ENCODE results near the gene ERO1B. TPM values are rescaled to one million over a fixed set of nuclear protein-coding genes. Genes with fewer than 3 reads are reported as not detected.

ERO1B gene
- total RNA-seq, 3 donors from 2014 or later (not counting 1 experiment from before 2014, with no cell fraction given), result 14.7 to 17.8 (median 16.5) TPM

DNA sequence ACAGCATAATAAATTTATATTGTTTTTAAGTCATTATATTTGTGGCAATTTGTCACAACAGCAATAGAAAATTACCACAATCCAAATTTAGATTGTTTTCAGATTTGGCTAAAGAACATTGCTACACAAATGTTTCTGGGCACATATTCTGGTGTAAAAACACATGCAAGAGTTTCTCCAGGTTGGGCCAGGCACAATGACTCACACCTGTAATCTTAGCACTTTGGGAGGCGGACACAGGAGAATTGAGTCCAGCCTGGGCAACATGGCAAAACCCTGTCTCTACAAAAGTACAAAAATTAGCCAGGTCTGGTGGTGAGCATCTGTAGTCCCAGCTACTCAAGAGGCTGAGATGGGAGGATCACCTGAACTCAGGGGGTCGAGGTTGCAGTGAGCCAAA is 8.4 kb downstream of the ERO1B start:
- Histone ChIP-seq H3K9me3 (ENCODE audit: control insufficient read depth, insufficient read depth, low read length) (no peaks in the 10 kb centered on the region), H3K36me3 (ENCODE audit: control insufficient read depth, insufficient read depth, low read length) (no peaks in the 10 kb centered on the region), H3K4me3 (ENCODE audit: low read length) (no peak overlapping the region), H3K27ac (ENCODE audit: low read length) (no peak overlapping the region), H3K4me1 (ENCODE audit: control insufficient read depth, insufficient read depth, low read length) (no peaks in the 10 kb centered on the region), H3K27me3 (ENCODE audit: control insufficient read depth, insufficient read depth, low read length) (no peaks in the 10 kb centered on the region)
- intact Hi-C loops (cut with micrococcal nuclease), result no loop called here
- 100% methylated on average over 2 of the region's 2 CpGs for WGBS (ENCODE audit: insufficient coverage)
- H3K9me3 Mint-ChIP-seq, result no peaks in the 10 kb centered on the region
- no peak overlapping the region for H3K27ac Mint-ChIP-seq
- H3K36me3 Mint-ChIP-seq, result no peaks in the 10 kb centered on the region
- no peak overlapping the region for H3K4me3 Mint-ChIP-seq
- peaks cover 25 to 39% of the 10 kb centered on the region in 2 donors for H3K4me1 Mint-ChIP-seq
- DNase-seq (no peak), ATAC-seq (no peak)
- H3K27me3 Mint-ChIP-seq (ENCODE audit: low read depth in 2 of 2), result no peaks in the 10 kb centered on the region
- TF ChIP-seq, protein P1, sequence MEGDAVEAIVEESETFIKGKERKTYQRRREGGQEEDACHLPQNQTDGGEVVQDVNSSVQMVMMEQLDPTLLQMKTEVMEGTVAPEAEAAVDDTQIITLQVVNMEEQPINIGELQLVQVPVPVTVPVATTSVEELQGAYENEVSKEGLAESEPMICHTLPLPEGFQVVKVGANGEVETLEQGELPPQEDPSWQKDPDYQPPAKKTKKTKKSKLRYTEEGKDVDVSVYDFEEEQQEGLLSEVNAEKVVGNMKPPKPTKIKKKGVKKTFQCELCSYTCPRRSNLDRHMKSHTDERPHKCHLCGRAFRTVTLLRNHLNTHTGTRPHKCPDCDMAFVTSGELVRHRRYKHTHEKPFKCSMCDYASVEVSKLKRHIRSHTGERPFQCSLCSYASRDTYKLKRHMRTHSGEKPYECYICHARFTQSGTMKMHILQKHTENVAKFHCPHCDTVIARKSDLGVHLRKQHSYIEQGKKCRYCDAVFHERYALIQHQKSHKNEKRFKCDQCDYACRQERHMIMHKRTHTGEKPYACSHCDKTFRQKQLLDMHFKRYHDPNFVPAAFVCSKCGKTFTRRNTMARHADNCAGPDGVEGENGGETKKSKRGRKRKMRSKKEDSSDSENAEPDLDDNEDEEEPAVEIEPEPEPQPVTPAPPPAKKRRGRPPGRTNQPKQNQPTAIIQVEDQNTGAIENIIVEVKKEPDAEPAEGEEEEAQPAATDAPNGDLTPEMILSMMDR (IDR thresholded peaks at IDR 0.05), result no peak

DNA sequence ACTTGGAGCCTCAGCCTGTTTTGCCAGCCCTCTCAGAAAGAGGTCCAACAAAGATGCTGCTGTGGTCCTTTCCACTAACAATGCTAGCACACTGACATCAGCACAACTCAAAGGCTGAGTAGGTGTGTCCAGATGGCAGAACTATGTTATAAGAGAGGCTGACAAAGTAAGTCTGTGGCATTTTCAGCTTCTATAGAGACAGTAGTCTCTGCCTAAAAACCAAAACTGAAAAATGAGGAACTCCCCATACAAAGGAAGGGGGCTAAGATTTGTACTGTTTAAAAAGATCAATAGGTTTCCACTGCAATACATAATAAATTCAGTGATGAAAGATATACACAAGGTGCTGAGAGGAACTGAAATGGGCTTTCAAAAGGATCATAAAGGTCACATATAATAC is 12.3 kb downstream of the ERO1B start:
- peaks cover 15% of the 10 kb centered on the region for H3K36me3 ChIP-seq (ENCODE audit: control insufficient read depth, insufficient read depth, low read length)
- Mint-ChIP-seq H3K9me3 (no peaks in the 10 kb centered on the region), H3K4me3 (no peak overlapping the region), H3K36me3 (peaks cover 12% of the 10 kb centered on the region), H3K4me1 (peaks cover 3 to 22% of the 10 kb centered on the region in 2 donors), H3K27me3 (ENCODE audit: low read depth in 2 of 2) (no peaks in the 10 kb centered on the region), H3K27ac (no peak overlapping the region)
- TF ChIP-seq, protein P1 (IDR thresholded peaks at IDR 0.05), result no peak
- no peak for DNase-seq
- no peak for ATAC-seq
- intact Hi-C loops (cut with micrococcal nuclease), result no loop called here
- no peak overlapping the region for H3K4me3 ChIP-seq (ENCODE audit: low read length)
- H3K9me3 ChIP-seq (ENCODE audit: control insufficient read depth, insufficient read depth, low read length), result no peaks in the 10 kb centered on the region
- H3K4me1 ChIP-seq (ENCODE audit: control insufficient read depth, insufficient read depth, low read length), result no peaks in the 10 kb centered on the region
- no peak overlapping the region for H3K27ac ChIP-seq (ENCODE audit: low read length)
- no peaks in the 10 kb centered on the region for H3K27me3 ChIP-seq (ENCODE audit: control insufficient read depth, insufficient read depth, low read length)

DNA sequence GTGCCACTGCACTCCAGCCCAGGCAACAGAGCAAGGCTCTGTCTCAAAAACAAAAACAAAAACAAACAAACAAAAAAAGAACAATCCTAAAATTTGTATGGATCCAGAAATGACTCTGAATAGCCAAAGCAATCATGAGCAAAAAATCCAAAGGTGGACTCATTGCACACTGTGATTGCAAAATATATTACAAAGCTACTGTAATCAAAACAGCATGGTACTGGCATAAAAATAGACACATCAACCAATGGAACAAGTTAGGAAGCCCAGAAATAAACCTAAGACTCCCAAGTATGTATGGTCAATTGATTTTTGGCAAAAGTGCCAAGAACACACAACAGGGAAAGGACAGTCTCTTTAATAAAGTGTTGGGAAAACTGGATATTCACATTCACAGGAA is 19.9 kb downstream of the ERO1B start:
- TF ChIP-seq, protein P1 (IDR thresholded peaks at IDR 0.05), result no peak
- no peak for ATAC-seq

DNA sequence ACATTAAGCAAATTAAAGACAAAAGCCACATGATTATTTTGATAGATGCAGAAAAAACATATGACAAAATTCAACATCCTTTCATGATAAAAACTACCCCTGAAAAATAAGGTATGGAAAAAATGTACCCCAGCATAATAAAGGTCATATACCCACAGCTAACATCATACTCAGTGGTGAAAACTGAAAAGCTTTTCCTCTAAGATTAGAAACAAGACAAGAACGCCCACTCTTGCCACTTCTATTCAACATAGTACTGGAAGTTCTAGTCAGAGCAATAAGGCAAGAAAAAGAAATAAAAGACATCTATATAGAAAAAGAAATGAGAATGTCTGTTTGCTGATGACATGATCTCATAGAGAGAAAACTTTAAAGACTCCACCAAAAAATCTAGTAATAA is 20.7 kb downstream of the ERO1B start:
- Histone ChIP-seq H3K36me3 (ENCODE audit: control insufficient read depth, insufficient read depth, low read length) (peaks cover 2% of the 10 kb centered on the region), H3K4me1 (ENCODE audit: control insufficient read depth, insufficient read depth, low read length) (no peaks in the 10 kb centered on the region), H3K27ac (ENCODE audit: low read length) (no peak overlapping the region), H3K27me3 (ENCODE audit: control insufficient read depth, insufficient read depth, low read length) (no peaks in the 10 kb centered on the region), H3K4me3 (ENCODE audit: low read length) (no peak overlapping the region), H3K9me3 (ENCODE audit: control insufficient read depth, insufficient read depth, low read length) (peaks cover 5% of the 10 kb centered on the region)
- intact Hi-C loops (cut with micrococcal nuclease), result no loop called here
- peaks cover 0 to 10% of the 10 kb centered on the region in 2 donors for H3K4me1 Mint-ChIP-seq
- TF ChIP-seq, protein P1 (IDR thresholded peaks at IDR 0.05), result no peak
- H3K27ac Mint-ChIP-seq, result no peak overlapping the region
- no peaks in the 10 kb centered on the region for H3K27me3 Mint-ChIP-seq (ENCODE audit: low read depth in 2 of 2)
- peaks cover 6 to 21% of the 10 kb centered on the region in 2 donors for H3K9me3 Mint-ChIP-seq
- H3K4me3 Mint-ChIP-seq, result no peak overlapping the region
- WGBS (ENCODE audit: insufficient coverage), result no CpG with 5 or more reads among the region's 1 CpG
- ATAC-seq (no peak), DNase-seq (no peak)
- H3K36me3 Mint-ChIP-seq, result peaks cover 32% of the 10 kb centered on the region

More for the DNA sequence above, 19.9 kb downstream of the ERO1B start:
- H3K4me1 Mint-ChIP-seq, result peaks cover 0 to 10% of the 10 kb centered on the region in 2 donors
- Histone ChIP-seq H3K36me3 (ENCODE audit: control insufficient read depth, insufficient read depth, low read length) (peaks cover 6% of the 10 kb centered on the region), H3K4me1 (ENCODE audit: control insufficient read depth, insufficient read depth, low read length) (no peaks in the 10 kb centered on the region), H3K27ac (ENCODE audit: low read length) (no peak overlapping the region), H3K4me3 (ENCODE audit: low read length) (no peak overlapping the region), H3K9me3 (ENCODE audit: control insufficient read depth, insufficient read depth, low read length) (peaks cover 5% of the 10 kb centered on the region), H3K27me3 (ENCODE audit: control insufficient read depth, insufficient read depth, low read length) (no peaks in the 10 kb centered on the region)
- DNase-seq, result no peak
- H3K27ac Mint-ChIP-seq, result no peak overlapping the region
- peaks cover 37% of the 10 kb centered on the region for H3K36me3 Mint-ChIP-seq
- no peaks in the 10 kb centered on the region for H3K27me3 Mint-ChIP-seq (ENCODE audit: low read depth in 2 of 2)
- intact Hi-C loops (cut with micrococcal nuclease), result no loop called here
- H3K4me3 Mint-ChIP-seq, result no peak overlapping the region
- H3K9me3 Mint-ChIP-seq, result peaks cover 6 to 21% of the 10 kb centered on the region in 2 donors
